GM13977 (cell line): ENCODE results near the gene FRMD7.
A peak's percentile ranks its signal among the peaks of the same experiment; 100 is the strongest.

ENCODE experiments used
- DNase-seq: peaks from one replicate; pipeline ENCODE4 v3.0.0; 2012; ENCODE audit warnings: low spot score
- in situ Hi-C: fragments of 300-500 bp; cut with MboI; formaldehyde crosslinking; loops from one replicate; pipeline ENCODE4 v1.12.0; 2022; ENCODE audit warnings: low sequenced_read_pairs, low pct_unique_long_range_greater_than_20kb, mixed read lengths, inconsistent platforms; ENCODE audit not compliant: unreplicated experiment
- TF ChIP-seq, protein P1 (sequence below): IDR thresholded peaks from 2 replicates; pipeline ENCODE4 v1.5.1; 2012; ENCODE audit warnings: mild to moderate bottlenecking, control low read depth; ENCODE audit not compliant: insufficient read depth; ENCODE audit errors: extremely low read depth, missing control alignments

FRMD7 gene

DNA sequence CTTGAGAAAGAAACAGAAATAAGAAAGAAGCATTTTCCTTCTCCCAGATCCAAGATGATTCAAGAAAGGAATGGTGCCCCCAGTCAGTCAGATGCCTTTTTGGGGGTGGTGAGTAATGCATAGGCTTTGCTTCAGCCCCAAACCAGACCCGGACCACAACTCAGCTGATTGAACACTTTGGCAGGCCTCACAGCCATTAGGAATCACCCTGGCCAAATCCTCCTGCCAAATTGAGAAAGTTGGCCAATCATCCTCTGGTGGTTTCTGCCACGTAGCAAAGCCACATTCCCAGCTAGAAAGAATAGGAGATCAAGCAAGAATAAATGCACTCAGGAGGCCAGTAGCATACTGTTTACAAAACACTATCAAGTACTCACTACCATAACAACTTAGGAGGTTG is 33.7 kb downstream of the FRMD7 start:
- DNase-seq = no peak
- in situ Hi-C loops = no loop called here
- TF ChIP-seq, protein P1, sequence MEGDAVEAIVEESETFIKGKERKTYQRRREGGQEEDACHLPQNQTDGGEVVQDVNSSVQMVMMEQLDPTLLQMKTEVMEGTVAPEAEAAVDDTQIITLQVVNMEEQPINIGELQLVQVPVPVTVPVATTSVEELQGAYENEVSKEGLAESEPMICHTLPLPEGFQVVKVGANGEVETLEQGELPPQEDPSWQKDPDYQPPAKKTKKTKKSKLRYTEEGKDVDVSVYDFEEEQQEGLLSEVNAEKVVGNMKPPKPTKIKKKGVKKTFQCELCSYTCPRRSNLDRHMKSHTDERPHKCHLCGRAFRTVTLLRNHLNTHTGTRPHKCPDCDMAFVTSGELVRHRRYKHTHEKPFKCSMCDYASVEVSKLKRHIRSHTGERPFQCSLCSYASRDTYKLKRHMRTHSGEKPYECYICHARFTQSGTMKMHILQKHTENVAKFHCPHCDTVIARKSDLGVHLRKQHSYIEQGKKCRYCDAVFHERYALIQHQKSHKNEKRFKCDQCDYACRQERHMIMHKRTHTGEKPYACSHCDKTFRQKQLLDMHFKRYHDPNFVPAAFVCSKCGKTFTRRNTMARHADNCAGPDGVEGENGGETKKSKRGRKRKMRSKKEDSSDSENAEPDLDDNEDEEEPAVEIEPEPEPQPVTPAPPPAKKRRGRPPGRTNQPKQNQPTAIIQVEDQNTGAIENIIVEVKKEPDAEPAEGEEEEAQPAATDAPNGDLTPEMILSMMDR = no peak

DNA sequence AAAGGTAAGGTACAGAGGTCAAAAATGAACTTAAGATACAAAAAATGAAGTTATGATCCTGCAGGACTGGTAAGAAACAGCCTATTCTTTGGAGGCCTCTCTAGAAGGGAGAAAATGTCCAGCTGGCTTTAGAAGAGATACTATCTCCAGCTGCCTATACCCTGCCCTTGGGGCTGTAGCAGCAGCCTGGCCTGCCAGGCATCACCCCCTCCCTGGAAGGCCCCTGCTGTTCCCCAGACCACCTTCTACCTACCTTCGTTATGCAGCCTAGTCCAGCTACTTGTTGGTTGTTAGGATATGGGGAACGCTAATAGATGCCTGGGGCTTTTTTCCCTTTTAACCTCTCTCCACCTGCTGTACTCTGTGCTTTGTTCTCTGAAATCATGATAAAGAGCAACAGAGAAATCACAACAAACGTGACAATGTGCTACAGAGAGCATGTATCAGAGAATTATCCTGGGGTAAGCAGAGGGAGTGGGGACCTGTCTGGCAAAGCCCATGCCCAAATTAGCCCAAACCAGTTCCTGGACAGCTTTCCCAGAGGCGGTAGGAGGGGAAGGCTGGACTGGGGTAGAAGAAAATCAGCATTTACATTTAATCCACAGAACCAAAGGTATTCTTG is 34.5 kb downstream of the FRMD7 start:
- DNase-seq = no peak
- in situ Hi-C loops = no loop called here
- TF ChIP-seq, protein P1 = no peak

DNA sequence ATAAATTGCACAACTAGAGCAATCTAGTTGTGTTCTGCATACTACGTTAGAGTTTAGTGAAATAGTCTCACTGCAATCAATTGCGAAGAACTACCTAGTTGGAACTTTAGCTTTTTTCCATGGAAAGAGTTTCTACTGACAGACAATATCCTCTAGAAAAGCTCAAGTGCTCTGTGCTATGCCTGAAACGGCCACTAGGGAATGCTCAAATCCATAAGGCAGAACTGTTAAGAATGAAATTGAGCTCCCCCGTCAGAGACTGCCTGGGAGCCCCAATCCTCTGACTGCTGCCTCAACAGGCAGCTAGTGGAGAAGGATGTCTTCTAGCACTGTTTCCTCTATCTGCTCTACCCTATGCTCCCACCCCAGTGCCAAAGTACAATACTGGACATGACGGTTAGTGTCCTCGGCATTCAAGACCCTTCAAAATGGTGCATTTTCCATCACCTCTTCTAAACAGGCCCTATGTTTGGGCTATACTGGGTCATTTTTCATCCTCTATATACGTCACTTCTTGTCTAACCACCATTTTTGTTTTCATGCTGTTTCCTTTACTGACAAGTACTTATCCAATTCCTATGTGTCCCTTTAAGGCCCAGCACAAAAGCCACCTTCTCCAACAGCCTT is 35.3 kb downstream of the FRMD7 start:
- in situ Hi-C loops = no loop called here
- DNase-seq = peak; percentile 44
- TF ChIP-seq, protein P1 = peak; percentile 70

DNA sequence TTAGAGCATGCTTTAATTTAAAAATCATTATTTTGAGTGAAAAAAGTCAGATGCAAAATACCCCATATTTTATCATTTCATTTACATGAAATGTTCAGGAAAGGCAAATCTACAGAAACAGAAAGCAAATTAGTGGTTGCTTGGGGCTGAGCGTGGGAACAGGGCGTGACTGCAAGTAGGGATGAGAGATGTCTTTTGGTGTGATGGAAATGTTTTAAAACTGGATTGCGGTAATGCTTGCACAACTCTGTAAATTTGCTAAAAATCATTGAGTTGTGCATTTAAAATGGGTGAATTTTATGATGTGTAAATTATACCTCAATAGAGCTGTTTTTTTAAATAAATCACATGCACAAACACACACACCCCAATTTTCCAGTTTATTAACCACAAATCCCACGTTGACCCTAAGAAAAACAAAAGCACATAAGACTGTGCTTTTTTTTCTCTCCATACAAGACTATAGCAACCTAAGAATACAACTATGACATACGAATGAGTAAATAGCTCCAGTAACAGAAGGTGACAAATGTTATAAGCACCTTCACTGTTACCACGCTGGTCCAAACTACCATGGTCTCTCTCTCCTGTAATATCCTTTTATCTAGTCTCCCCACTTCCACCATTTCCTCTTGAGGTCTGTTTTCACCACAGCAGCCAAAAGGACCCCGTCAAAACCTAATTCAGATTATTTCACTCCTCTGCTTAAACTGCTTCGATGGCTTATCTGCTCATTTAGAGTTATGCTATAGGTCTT is 37.2 kb downstream of the FRMD7 start:
- DNase-seq = no peak
- in situ Hi-C loops = no loop called here
- TF ChIP-seq, protein P1 = no peak

DNA sequence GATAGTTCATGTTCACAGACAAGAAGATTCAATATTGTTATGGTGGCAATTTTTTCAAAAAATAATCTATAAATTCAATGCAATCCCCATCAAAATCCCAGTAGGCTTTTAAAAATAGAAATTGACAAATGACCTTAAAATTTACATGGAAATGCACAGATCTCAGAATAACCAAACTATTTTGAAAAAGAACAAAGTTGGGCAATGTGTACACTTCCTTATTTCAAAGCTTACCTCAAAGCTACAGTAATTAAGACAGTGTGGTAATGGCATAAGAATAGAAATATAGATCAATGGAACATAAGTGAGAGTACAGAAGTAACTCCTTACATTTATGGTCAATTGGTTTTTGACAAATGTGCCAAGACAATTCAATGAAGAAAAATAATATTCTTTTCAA is 39.0 kb downstream of the FRMD7 start:
- TF ChIP-seq, protein P1 = no peak
- DNase-seq = no peak
- in situ Hi-C loops = no loop called here

GRCh38 chrX:132086672-132087071 is 41.1 kb downstream of the FRMD7 start:
- TF ChIP-seq, protein P1 = no peak
- in situ Hi-C loops = no loop called here
- no peak for DNase-seq
